Activated CD8-positive, alpha-beta memory T cell treated with anti-CD3 and anti-CD28 coated beads for 36 hours (primary cell): ENCODE data around the gene TRIM60. TPM values are rescaled to one million over a fixed set of nuclear protein-coding genes. Genes with fewer than 3 reads are reported as not detected.
"Not testable (repeated sequence)": the region's sequence is repeated elsewhere in the genome, so short reads cannot be mapped to it uniquely, and the experiment has no call there.

Experiments used
- CTCF ChIA-PET: fragments of 350-600 bp; sonication (Branson Sonifier 250); formaldehyde crosslinking; loops from one replicate; lab custom pipeline; 2021; ENCODE audit warnings: antibody characterized with exemption; lab: Charles Lee
- POLR2A ChIA-PET: fragments of 350-600 bp; sonication (Branson Sonifier 250); formaldehyde crosslinking; loops from one replicate; lab custom pipeline; 2021; ENCODE audit warnings: antibody characterized with exemption; lab: Charles Lee
- total RNA-seq, 2 experiments: library from RNA; stranded (reverse); gene quantifications; one replicate each; pipeline ENCODE4 v1.2.3, GENCODE V29; 2021

TRIM60 gene
- not detected for total RNA-seq

DNA sequence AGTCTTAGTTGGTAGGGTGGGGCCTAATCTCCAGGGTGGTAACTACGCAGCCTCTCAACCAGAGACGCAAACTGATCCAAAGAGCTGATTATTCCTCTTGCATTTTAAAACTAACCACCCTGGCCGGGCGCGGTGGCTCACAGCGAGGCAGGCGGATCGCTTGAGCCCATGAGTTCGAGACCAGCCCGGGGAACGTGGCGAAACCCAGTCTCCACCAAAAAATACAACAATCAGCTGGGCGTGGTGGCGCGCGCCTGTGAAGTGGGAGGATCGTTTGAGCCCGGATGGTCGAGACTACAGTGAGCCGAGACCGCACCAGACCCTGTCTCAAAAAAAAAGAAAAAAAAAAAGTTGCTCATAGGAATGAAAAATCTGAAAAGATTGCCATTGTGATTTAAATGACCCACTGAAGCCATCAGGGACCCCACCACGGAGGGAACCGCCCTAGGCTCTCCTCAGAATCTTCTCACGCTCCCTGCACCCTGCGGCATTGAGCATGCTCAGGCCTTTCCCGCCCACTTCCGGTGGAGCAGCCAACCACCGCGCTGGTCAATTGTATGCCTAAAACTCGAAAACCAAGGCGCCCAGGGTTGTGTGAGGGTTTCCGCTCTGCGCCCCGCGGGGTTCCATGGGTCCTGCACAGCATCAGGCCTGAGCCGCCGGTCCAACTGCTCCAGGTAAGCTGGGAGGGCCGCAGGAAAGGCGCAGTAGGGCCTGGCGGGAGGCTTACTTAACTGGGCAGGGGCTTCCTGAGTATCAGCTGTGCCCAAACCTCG lies at the start of gene TRIM60:
Gene TRIM60 (plus strand): TSS at position 564 of the 776 bp plus-strand sequence. CDS start 8,074 bp downstream, outside the sequence.
- ChIA-PET POLR2A (no interaction called here), CTCF (no interaction called here)

DNA sequence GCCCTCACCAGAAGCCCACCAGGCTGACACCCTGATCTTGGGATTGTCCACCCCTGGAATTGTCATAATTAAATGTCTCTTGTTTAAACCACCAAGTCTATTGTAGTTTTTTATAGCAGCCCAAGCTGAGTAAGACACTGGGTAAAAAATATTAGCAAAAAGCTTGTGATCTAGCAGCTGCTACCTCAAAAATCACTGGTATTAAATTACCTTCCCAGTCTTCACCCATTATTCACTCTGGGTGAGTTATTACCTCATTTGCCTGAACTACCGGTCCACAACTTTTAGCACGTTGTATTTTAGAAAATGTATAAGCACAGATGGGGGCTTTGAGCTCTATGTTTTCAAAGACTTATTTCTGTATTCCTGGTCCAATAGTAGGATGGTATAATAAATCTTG lies 42.3 kb upstream of the TRIM60 start:
- POLR2A ChIA-PET: no interaction called here
- CTCF ChIA-PET: interaction anchor here (0.5 kb wide), 1 partner anchor 9 kb away, joined by 3 read pairs; no protein-coding TSS in a partner anchor

DNA sequence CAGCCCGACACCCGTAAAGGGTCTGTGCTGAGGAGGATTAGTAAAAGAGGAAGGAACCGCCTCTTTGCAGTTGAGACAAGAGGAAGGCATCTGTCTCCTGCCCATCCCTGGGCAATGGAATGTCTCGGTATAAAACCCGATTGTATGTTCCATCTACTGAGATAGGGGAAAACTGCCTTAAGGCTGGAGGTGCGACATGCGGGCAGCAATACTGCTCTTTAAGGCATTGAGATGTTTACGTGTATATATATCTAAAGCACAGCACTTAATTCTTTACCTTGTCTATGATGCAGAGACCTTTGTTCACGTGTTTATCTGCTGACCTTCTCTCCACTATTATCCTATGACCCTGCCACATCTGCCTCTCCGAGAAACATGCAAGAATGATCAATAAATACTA lies 41.0 kb upstream of the TRIM60 start:
- POLR2A ChIA-PET: not testable (repeated sequence)

DNA sequence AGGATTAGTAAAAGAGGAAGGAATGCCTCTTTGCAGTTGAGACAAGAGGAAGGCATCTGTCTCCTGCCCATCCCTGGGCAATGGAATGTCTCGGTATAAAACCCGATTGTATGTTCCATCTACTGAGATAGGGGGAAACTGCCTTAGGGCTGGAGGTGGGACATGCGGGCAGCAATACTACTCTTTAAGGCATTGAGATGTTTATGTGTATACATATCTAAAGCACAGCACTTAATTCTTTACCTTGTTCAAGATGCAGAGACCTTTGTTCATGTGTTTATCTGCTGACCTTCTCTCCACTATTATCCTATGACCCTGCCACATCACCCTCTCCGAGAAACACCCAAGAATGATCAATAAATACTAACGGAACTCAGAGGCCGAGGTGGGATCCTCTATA lies 35.7 kb upstream of the TRIM60 start:
- POLR2A ChIA-PET, CTCF ChIA-PET: not testable (repeated sequence)

More for the DNA sequence above, 41.0 kb upstream of the TRIM60 start:
- CTCF ChIA-PET: not testable (repeated sequence)

DNA sequence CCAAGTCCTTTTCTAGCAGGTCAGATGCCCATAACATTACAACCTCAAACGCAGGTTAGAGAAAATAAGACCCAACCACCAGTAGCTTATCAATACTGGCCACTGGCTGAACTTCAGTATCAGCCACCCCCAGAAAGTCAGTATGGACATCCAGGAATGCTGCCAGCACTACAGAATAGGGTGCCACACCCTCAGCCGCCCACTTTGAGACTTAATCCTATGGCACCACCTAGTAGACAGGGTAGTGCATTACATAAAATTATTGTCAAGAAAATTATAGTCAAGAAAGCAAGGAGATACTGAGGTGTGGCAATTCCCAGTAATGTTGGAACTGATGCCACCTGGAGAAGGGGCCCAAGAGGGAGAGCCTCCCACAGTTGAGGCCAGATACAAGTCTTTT lies 34.5 kb upstream of the TRIM60 start:
- ChIA-PET POLR2A (no interaction called here), CTCF (no interaction called here)

DNA sequence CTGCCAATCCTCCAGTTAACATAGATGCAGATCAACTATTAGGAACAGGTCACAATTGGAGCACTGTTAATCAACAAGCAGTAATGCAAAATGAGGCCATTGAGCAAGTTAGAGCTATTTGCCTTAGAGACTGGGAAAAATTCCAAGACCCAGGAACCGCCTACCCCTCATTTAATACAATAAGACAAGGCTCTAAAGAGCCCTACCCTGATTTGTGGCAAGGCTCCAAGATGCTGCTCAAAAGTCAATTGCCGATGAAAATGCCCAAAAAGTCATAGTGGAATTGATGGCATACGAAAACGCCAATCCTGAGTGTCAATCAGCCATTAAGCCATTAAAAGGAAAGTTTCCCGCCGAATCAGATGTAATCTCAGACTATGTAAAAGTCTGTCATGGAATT lies 33.9 kb upstream of the TRIM60 start:
- ChIA-PET CTCF (no interaction called here), POLR2A (no interaction called here)

DNA sequence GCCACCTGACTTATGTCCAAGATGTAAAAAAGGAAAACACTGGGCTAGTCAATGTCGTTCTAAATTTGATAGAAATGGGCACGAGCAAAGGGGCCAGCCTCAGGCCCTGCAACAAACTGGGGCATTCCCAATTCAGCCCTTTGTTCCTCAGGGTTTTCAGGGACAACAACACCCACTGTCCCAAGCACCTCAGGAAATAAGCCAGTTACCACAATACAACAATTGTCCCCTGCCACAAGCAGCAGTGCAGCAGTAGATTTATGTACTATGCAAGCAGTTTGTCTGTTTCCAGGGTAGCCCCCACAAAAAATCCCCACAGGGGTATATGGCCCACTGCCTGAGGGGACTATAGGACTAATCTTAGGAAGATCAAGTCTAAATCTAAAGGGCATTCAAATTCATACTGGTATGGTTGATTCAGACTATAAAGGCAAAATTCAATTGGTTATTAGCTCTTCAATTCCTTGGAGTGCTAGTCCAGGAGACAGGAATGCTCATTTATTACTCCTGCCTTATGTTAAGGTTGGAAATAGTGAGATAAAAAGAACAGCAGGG lies 33.2 kb upstream of the TRIM60 start:
- POLR2A ChIA-PET, CTCF ChIA-PET: not testable (repeated sequence)

DNA sequence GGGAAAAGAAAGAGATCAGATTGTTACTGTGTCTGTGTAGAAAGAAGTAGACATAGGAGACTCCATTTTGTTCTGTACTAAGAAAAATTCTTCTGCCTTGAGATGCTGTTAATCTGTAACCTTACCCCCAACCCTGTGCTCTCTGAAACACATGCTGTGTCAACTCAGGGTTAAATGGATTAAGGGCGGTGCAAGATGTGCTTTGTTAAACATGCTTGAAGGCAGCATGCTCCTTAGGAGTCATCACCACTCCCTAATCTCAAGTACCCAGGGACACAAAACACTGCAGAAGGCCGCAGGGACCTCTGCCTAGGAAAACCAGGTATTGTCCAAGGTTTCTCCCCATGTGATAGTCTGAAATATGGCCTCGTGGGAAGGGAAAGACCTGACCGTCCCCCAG lies 29.8 kb upstream of the TRIM60 start:
- POLR2A ChIA-PET, CTCF ChIA-PET: not testable (repeated sequence)

DNA sequence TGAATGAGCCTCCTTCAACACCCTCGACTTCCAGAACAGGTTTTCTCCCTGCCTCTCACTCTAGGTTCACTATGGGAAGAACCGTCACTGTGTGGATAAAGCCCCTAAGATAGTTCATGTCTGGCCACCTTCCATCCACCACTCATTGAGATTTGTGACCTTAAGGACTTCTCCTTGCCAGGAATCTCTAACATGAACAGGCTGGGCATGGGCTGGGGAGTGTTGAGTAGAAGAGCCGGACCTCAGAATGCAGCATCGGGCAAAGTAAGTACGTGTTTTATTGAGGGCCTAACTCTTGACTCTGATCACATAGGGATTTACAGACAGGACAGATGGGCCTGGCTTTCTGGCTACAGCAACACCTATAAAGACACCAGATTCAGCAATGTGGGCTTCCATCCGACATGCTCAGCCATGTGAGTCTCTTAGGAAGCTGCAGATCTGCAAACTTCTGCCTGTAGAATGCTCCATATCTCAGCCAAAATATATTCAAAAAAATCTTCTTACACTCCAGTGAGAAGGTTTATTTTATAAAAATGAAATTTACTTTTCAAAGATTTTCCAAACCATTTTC lies 26.4 kb upstream of the TRIM60 start:
- ChIA-PET POLR2A (no interaction called here), CTCF (no interaction called here)

DNA sequence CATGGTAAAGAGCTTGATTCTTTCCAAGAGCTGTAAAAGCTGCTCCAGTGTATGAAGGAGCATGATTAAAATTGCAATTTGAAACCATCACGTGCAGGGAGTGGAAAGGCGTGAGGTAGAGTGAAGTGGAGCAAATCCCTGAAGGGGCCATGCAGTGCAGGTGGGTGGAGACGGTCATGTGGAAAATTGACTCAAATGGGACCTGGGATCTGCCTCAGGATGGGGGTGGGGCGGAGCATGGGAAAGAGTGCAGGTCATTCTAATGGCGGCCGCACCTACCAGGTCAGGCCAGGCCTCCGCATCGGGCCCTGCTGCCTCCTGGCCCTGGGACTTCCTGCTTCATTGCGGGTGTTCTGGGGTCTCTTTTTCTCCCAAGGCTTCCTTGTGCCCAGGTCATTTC lies 25.3 kb upstream of the TRIM60 start:
- ChIA-PET CTCF (no interaction called here), POLR2A (interaction anchor here (0.5 kb wide), 1 partner anchor 9 kb away, joined by 3 read pairs; no protein-coding TSS in a partner anchor)

DNA sequence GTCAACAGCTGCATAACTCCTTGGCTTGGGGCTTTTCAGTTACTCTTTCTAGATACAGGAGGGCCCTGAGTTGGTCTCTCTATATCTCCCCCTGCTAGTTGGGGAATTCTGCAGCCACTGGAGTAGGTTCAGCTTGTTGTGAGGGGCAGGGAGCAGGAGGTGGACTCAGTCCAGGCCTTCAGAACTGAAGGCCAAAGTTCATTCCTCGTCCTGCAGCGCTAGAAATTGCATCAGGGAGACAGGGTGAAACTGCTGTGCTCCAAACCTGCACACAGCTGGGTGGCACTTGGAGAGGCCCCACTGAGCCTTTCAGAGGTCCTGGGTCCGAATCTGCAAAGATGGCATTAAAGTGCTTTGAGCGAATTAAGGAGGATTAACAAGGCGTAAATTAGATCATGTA lies 24.9 kb upstream of the TRIM60 start:
- POLR2A ChIA-PET: no interaction called here
- CTCF ChIA-PET: no interaction called here

DNA sequence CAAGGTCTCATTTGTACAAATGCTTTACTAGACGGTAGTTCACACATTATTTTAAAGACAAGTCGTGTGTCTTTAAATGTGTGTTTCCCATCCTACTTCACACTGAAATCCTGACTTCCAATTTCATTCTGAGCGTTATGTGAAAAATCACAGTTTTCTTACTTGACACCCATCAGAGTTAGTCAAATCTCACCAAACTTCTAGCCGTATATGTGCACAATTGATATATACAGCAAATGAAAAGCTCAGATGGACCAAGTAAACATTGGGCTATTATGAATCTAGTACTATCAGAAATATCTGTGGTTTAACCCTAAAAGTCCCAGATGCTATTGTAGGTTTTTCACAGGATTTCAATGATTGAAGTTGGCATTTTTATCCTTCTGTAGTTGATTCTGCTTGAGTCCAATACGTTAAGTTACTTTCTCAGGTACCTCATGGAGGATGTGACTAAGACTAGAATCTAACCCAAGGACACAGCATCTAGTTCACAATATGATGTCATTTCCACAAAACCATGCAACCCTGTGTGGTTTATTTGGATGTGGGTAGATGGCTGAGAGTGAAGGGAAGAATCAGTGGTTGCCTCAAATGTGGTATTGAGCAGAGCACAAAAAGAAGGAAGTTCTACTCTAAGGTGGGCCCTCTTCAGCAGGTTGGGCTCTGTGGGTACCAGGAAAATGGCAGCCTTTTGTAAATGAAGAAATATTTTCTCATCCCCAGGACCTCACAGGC lies 22.1 kb upstream of the TRIM60 start:
- ChIA-PET POLR2A (interaction anchor here (0.5 kb wide), 1 partner anchor 1459 kb away, joined by 3 read pairs; no protein-coding TSS in a partner anchor), CTCF (no interaction called here)

DNA sequence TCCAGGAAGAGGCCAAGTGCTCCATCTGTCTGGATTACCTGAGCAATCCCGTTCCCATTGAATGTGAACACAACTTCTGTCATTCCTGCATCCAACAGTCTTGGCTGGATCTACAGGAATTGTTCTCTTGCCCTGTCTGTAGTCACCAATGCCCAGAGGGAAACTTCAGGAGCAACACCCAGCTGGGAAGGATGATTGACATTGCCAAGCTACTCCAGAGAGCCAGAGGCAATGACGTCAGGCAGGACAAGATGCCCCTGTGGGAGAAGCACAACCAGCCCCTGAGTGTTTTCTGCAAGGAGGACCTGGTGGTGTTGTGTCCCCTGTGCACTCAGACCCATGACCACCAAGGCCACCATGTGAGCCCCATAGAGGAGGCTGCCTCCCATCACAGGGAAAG lies 21.3 kb upstream of the TRIM60 start:
- POLR2A ChIA-PET: no interaction called here
- CTCF ChIA-PET: no interaction called here

DNA sequence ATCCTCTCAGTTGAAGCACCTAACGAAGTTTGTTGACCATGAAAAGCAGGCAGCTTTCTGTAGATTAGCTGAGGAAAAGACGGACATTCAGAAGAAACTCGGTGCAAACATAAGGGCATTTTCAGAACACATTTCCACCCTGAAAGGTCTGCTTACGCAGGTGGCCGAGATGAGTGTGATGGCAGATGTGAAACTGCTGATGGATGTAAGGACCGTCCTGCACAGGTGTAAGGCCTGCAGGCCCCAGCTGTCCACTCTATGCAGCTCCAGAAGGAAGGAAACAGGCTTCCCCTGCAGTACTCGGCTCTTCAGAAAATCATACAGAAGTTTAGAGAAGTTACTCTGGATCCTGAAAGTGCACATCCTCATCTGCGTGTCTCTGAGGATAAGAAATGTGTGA lies 20.8 kb upstream of the TRIM60 start:
- POLR2A ChIA-PET: no interaction called here
- CTCF ChIA-PET: no interaction called here

DNA sequence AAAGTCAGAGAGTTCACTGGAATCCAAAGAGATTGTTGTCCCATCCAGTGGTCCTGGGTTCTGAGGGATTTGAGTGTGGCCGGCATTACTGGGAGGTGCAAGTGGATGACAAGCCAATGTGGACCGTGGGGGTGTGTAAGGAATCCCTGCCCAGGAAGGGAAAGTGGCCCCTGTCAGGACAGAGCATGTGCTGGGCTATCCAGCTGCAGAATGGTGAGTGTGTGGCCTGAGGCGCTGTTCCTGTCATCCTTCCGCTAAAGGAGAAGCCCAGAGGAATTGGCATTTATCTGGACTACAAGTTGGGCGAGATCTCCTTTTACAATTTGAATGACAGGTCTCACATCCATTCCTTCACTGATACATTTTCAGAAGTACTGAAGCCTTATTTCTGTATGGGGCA lies 20.4 kb upstream of the TRIM60 start:
- ChIA-PET CTCF (no interaction called here), POLR2A (no interaction called here)

DNA sequence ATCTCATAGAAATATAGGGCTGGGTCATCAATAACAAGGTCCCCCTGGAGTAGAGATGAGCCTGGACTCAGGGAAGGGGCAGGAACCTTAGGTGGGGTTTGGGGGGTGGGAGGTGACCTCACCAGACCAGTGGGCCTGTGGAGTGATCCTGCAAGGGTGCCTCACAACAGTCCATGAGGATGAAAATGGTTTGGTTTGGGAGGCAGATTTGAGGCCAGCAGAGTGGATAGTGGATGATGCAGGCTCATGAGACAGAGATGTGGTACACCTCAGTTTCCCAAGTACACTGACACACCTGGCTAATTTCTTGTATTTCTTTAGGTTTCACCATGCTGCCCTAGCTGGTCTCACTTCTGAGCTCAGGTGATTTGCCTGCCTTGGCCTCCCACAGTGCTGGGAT lies 18.1 kb upstream of the TRIM60 start:
- POLR2A ChIA-PET: no interaction called here

DNA sequence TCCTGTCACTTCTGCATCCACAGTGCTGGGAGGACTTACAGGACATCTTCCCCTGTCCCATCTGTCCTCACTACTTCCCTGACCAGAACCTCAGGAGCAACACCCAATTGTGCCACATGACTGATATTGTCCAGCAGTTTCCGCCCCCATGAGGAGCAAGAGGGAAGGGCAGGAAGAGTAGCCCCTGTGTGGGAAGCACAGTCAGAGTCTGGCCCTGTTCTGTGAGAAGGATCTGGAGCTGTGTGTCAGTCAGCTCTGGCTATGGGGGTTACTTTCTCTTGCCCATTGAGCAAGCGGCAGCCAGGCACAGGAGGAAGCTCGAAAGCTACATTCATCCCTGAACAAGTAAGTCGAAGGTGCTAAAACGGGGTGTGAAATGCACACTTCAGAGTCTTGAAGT lies 14.8 kb upstream of the TRIM60 start:
- ChIA-PET CTCF (no interaction called here), POLR2A (no interaction called here)

More for the DNA sequence above, 18.1 kb upstream of the TRIM60 start:
- CTCF ChIA-PET: no interaction called here

DNA sequence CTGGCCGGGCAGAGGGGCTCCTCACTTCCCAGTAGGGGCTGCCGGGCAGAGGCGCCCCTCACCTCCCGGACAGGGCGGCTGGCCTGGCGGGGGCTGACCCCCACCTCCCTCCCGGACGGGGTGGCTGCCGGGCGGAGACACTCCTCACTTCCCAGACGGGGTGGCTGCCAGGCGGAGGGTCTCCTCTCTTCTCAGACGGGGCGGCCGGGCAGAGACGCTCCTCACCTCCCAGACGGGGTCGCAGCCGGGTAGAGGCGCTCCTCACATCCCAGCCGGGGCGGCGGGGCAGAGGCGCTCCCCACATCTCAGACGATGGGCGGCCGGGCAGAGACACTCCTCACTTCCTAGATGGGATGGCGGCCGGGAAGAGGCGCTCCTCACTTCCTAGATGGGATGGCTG lies 11.8 kb upstream of the TRIM60 start:
- CTCF ChIA-PET, POLR2A ChIA-PET: not testable (repeated sequence)

DNA sequence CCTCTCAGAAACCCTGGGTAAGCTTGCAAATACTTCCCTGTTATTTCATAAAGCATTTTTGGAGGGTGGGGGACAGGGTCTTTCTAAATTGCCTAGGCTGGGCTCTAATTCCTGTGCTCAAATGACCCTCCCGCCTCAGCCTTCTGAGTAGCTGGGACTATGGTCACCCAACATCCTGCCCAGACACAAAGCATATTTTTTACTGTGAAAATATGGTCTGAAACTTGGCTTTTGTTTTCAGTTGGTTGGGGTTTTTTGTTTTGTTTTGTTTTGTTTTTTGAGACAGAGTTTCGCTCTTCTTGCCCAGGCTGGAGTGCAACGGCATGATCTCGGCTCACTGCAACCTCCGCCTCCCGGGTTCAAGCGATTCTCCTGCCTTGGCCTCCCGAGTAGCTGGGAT lies 6.0 kb upstream of the TRIM60 start:
- CTCF ChIA-PET, POLR2A ChIA-PET: not testable (repeated sequence)

DNA sequence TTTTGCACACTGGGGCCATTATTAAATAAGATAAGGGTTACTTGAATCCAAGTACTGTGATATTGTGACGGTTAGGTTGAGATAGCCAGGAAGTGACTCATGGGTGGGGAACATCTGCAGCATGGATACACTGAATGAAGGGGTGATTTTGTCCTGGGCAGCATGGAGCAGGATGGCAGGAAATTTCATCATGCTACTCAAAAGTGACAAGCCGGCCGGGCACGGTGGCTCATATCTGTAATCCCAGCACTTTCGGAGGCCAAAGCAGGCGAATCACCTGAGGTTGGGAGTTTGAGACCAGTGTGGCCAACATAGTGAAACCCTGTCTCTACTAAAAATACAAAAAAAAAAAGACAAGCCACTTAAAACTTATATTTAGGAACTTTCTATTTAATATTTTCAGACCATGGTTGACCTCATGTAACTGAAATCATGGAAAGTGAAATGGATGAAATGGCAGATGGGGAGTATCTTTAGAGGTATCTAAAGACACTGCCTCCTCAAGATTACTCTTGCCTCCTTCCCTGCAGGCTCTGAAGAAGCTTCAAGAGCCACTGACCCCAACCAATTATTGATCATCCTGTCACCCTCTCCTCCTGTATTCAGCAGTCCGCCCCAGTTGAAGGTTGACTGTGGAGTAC lies 3.9 kb upstream of the TRIM60 start:
- CTCF ChIA-PET: no interaction called here
- POLR2A ChIA-PET: no interaction called here
